ENCODE results near the gene CERS6.

CERS6 gene

GRCh38 chr2:168692132-168692744 is 236.2 kb downstream of the CERS6 start:
- peak in 1 of 2 donors; percentile 2 for DNase-seq (ENCODE audit: extremely low read depth in 1 of 2, low read depth in 1 of 2)

- no peak for DNase-seq (ENCODE audit: extremely low read depth in 1 of 2, low read depth in 1 of 2)
Measured at GRCh38 chr2:168694173-168694572, 238.1 kb downstream of the CERS6 start.

- DNase-seq (ENCODE audit: extremely low read depth in 1 of 2, low read depth in 1 of 2): no peak
Measured at GRCh38 chr2:168694866-168695265, 238.8 kb downstream of the CERS6 start.

GRCh38 chr2:168697668-168698121 is 241.6 kb downstream of the CERS6 start:
- no peak for DNase-seq (ENCODE audit: extremely low read depth in 1 of 2, low read depth in 1 of 2)

GRCh38 chr2:168698969-168699368 is 242.9 kb downstream of the CERS6 start:
- DNase-seq (ENCODE audit: extremely low read depth in 1 of 2, low read depth in 1 of 2): no peak

GRCh38 chr2:168699844-168700417 is 243.9 kb downstream of the CERS6 start:
- no peak for DNase-seq (ENCODE audit: extremely low read depth in 1 of 2, low read depth in 1 of 2)

GRCh38 chr2:168700615-168701245 is 244.7 kb downstream of the CERS6 start:
- DNase-seq (ENCODE audit: extremely low read depth in 1 of 2, low read depth in 1 of 2): no peak

GRCh38 chr2:168702579-168702978 is 246.5 kb downstream of the CERS6 start:
- DNase-seq (ENCODE audit: extremely low read depth in 1 of 2, low read depth in 1 of 2): no peak

GRCh38 chr2:168703926-168704325 is 247.9 kb downstream of the CERS6 start:
- no peak for DNase-seq (ENCODE audit: extremely low read depth in 1 of 2, low read depth in 1 of 2)

GRCh38 chr2:168705534-168706470 is 249.7 kb downstream of the CERS6 start:
- no peak for DNase-seq (ENCODE audit: extremely low read depth in 1 of 2, low read depth in 1 of 2)

GRCh38 chr2:168706806-168707205 is 250.7 kb downstream of the CERS6 start:
- no peak for DNase-seq (ENCODE audit: extremely low read depth in 1 of 2, low read depth in 1 of 2)

- no peak for DNase-seq (ENCODE audit: extremely low read depth in 1 of 2, low read depth in 1 of 2)
Measured at GRCh38 chr2:168708080-168708479, 252.0 kb downstream of the CERS6 start.

GRCh38 chr2:168710754-168711467 is 254.8 kb downstream of the CERS6 start:
- no peak for DNase-seq (ENCODE audit: extremely low read depth in 1 of 2, low read depth in 1 of 2)

- DNase-seq (ENCODE audit: extremely low read depth in 1 of 2, low read depth in 1 of 2): no peak
Measured at GRCh38 chr2:168712053-168712452, 256.0 kb downstream of the CERS6 start.

GRCh38 chr2:168713325-168713724 is 257.3 kb downstream of the CERS6 start:
- DNase-seq (ENCODE audit: extremely low read depth in 1 of 2, low read depth in 1 of 2): no peak

- no peak for DNase-seq (ENCODE audit: extremely low read depth in 1 of 2, low read depth in 1 of 2)
Measured at GRCh38 chr2:168715849-168716248, 259.8 kb downstream of the CERS6 start.

- DNase-seq (ENCODE audit: extremely low read depth in 1 of 2, low read depth in 1 of 2): no peak
Measured at GRCh38 chr2:168716839-168717238, 260.8 kb downstream of the CERS6 start.

- no peak for DNase-seq (ENCODE audit: extremely low read depth in 1 of 2, low read depth in 1 of 2)
Measured at GRCh38 chr2:168717790-168718502, 261.9 kb downstream of the CERS6 start.

- no peak for DNase-seq (ENCODE audit: extremely low read depth in 1 of 2, low read depth in 1 of 2)
Measured at GRCh38 chr2:168718622-168719021, 262.6 kb downstream of the CERS6 start.

- no peak for DNase-seq (ENCODE audit: extremely low read depth in 1 of 2, low read depth in 1 of 2)
Measured at GRCh38 chr2:168719446-168719845, 263.4 kb downstream of the CERS6 start.

All from stimulated activated CD8-positive, alpha-beta memory T cell treated with anti-CD3 and anti-CD28 coated beads, Interleukin-7, amount 100 ng/mL, for 48 hours (primary cell).